Measurements from ENCODE around the gene IPO13. TPM values are rescaled to one million over a fixed set of nuclear protein-coding genes. Genes with fewer than 3 reads are reported as not detected.

The IPO13 gene
- total and polyA plus RNA-seq, 10 donors, result 10.5 to 27.4 (median 19.0) TPM

- TF ChIP-seq POLR2A (IDR thresholded peaks at IDR 0.05) (no peak), POLR2AphosphoS5 (IDR thresholded peaks at IDR 0.05) (no peak)
- TF ChIP-seq, protein P1, sequence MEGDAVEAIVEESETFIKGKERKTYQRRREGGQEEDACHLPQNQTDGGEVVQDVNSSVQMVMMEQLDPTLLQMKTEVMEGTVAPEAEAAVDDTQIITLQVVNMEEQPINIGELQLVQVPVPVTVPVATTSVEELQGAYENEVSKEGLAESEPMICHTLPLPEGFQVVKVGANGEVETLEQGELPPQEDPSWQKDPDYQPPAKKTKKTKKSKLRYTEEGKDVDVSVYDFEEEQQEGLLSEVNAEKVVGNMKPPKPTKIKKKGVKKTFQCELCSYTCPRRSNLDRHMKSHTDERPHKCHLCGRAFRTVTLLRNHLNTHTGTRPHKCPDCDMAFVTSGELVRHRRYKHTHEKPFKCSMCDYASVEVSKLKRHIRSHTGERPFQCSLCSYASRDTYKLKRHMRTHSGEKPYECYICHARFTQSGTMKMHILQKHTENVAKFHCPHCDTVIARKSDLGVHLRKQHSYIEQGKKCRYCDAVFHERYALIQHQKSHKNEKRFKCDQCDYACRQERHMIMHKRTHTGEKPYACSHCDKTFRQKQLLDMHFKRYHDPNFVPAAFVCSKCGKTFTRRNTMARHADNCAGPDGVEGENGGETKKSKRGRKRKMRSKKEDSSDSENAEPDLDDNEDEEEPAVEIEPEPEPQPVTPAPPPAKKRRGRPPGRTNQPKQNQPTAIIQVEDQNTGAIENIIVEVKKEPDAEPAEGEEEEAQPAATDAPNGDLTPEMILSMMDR (IDR thresholded peaks at IDR 0.05 in 8 of 11, conservative IDR thresholded peaks at IDR 0.05 in 3 of 11), result no peak
- intact Hi-C loops (cut with DNase I; ENCODE audit: low total_unique reads), result no loop called here
- DNase-seq, result no peak
- H3K36me3 ChIP-seq, result no peaks in the 10 kb centered on the region
- no peaks in the 10 kb centered on the region for H3K9me3 ChIP-seq
- H3K27ac ChIP-seq, result no peak overlapping the region
- H3K4me1 ChIP-seq, result peaks cover 0 to 7% (median 3%) of the 10 kb centered on the region in 6 donors
- 90 to 96% (median 92%) methylated on average over 12 of the region's 12 CpGs for WGBS, 5 donors
- no peak overlapping the region for H3K4me3 ChIP-seq
- H3K27me3 ChIP-seq (replicated peaks in 1 of 7), result no peaks in the 10 kb centered on the region
These were observed 61.5 kb downstream of the IPO13 start for GRCh38 chr1:44008259-44008658.

DNA sequence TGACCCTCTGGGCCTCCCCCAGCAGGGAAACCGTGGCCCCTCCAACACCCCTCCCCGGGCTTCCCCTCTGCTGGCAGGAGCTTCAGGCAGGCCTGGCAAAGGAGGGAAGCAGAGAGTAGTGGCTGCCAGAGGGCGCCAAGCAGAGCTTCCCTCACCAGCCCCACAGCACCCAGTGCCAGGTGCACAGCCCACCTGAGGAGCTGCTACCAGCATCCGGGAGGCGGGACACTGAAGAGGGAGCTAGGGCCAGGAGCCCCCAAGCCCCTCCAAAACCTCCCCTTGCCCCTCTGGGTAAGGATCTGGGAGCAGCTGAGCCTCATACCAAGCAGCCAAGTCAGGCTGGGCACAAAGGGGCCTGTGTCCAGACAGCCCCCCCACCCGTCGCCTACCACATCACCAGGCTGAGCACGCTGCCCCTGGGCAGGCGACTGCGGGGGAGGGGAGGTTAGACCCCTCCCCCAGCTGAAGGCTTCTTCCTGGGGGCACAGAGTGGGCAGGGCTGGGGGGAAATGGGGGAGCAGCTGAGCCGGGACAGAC lies 64.3 kb downstream of the IPO13 start:
- H3K27ac ChIP-seq, result no peak overlapping the region
- H3K36me3 ChIP-seq, result no peaks in the 10 kb centered on the region
- no peak for DNase-seq
- H3K27me3 ChIP-seq (replicated peaks in 1 of 7), result no peaks in the 10 kb centered on the region
- TF ChIP-seq POLR2A (IDR thresholded peaks at IDR 0.05) (no peak), POLR2AphosphoS5 (IDR thresholded peaks at IDR 0.05) (no peak)
- TF ChIP-seq, protein P1 (IDR thresholded peaks at IDR 0.05 in 8 of 11, conservative IDR thresholded peaks at IDR 0.05 in 3 of 11), result no peak
- intact Hi-C loops (cut with DNase I; ENCODE audit: low total_unique reads), result no loop called here
- no peak overlapping the region for H3K4me3 ChIP-seq
- peaks cover 0 to 2% (median 0%) of the 10 kb centered on the region in 6 donors for H3K4me1 ChIP-seq
- 67 to 90% (median 80%) methylated on average over 2 to 11 of the region's 11 CpGs for WGBS, 5 donors
- H3K9me3 ChIP-seq, result no peaks in the 10 kb centered on the region

DNA sequence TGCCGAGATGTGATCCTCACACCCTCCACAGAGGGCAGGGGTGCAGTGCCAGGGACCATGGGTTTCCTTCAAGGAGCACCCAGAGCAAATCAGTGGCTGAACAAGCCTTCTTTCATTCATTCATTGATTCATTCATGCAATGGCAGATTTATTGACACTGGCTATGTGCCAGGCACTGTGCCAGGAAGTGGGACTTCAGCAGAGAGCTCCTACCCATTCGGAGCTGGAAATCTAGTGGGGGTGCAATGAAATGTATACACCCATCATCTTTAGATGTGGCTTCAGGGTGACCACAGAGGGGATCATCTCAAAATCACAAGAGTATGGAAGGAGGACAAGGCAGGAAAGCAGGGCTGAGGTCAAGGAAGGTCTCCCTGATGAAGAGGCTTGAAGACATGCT lies 65.7 kb downstream of the IPO13 start:
- WGBS, 5 donors, result 55 to 74% (median 66%) methylated on average over 2 of the region's 2 CpGs
- H3K27me3 ChIP-seq (replicated peaks in 1 of 7), result no peaks in the 10 kb centered on the region
- H3K4me1 ChIP-seq, result no peaks in the 10 kb centered on the region
- no peaks in the 10 kb centered on the region for H3K9me3 ChIP-seq
- TF ChIP-seq, protein P1 (IDR thresholded peaks at IDR 0.05 in 8 of 11, conservative IDR thresholded peaks at IDR 0.05 in 3 of 11), result no peak
- TF ChIP-seq POLR2A (IDR thresholded peaks at IDR 0.05) (no peak), POLR2AphosphoS5 (IDR thresholded peaks at IDR 0.05) (no peak)
- no peak overlapping the region for H3K4me3 ChIP-seq
- H3K36me3 ChIP-seq, result no peaks in the 10 kb centered on the region
- H3K27ac ChIP-seq, result no peak overlapping the region
- DNase-seq, result no peak
- intact Hi-C loops (cut with DNase I; ENCODE audit: low total_unique reads), result no loop called here

DNA sequence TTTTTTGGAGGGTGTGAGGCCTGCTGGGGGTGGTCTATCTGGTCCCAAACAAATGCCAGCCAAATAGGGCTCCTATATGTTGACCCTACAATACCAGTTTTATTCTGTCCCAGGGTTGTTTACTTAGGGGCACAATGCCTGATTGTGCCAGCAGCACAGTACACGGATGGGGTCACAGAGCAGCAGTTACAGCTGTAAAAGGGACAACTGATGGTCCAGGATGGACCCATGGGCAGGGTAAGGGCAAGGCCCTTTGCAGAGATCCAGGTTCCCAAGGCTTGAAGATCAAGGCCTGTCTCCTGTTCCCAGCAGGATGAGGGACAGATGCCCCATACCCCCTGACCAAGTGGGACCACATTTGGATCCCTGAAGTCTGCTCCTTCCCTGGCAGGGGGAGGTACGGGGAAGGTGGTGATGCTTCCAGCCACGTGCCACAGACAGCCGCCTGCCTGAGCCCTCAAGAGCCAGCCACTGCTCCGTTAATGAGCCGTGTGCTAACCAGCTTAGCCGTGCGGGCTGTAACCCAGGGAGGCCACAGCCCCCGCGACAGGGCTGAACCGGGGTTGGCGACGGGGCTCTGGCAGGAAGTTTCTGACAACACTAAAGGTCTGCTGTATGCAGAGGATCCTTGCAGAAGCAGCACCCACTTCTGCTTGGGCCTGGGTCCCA lies 66.3 kb downstream of the IPO13 start:
- H3K4me1 ChIP-seq, result no peaks in the 10 kb centered on the region
- no peaks in the 10 kb centered on the region for H3K36me3 ChIP-seq
- TF ChIP-seq POLR2A (IDR thresholded peaks at IDR 0.05) (no peak), POLR2AphosphoS5 (IDR thresholded peaks at IDR 0.05) (no peak)
- TF ChIP-seq, protein P1 (IDR thresholded peaks at IDR 0.05 in 8 of 11, conservative IDR thresholded peaks at IDR 0.05 in 3 of 11), result no peak
- H3K27me3 ChIP-seq (replicated peaks in 1 of 7), result no peaks in the 10 kb centered on the region
- 22 to 54% (median 32%) methylated on average over 10 to 13 of the region's 13 CpGs for WGBS, 5 donors
- H3K4me3 ChIP-seq, result no peak overlapping the region
- H3K27ac ChIP-seq, result no peak overlapping the region
- H3K9me3 ChIP-seq, result no peaks in the 10 kb centered on the region
- no peak for DNase-seq
- intact Hi-C loops (cut with DNase I; ENCODE audit: low total_unique reads), result no loop called here

Measured in spleen (tissue), 11 donors.